GM18517 (cell line): ENCODE results near the gene CABLES1.
"Not testable (repeated sequence)": the region's sequence is repeated elsewhere in the genome, so short reads cannot be mapped to it uniquely, and the experiment has no call there.

Experiments used
- ATAC-seq: cut with Tn5 transposase; IDR thresholded peaks from one replicate; pipeline ENCODE4 v1.9.1; 2021; ENCODE audit warnings: mild to moderate bottlenecking, moderate library complexity; ENCODE audit not compliant: unreplicated experiment

Gene CABLES1

DNA sequence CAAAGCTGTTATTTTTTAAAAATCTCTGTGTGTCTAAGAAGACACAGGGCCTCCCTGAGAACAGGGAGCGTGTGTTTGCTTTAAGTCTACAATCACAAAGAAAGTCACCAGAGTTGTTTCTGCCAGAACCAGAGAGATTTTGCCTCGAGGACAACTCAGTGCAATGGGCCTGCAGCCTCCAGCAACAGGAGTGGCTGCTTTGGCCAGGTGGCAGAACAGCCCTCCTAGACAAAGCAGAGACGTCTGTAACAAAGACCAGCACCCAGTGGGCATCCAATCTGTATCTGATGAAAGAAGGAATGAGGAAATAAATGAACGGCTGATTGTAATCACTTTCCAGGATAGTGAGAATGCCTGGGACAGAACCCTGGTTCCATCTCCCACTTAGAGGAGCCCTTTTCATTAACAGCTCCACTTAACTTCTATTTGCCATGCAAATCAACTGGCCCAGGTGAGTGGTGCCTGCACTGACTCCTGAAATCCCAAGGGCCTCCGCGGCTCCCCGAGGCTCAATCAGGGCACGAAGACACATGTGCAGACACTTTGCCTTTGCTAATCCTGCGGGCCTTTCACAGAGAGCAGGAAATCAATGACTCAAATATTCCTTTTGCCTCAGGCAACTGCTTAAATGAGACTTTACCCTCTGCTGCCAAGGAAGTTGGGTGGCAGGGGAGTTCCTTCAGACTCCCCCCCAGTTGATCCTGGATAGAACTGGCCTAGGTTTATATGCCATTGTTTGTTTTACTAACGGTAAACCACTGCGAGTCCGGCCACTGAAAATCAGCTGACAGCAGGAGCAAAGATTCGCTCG lies 146.5 kb downstream of the CABLES1 start:
- ATAC-seq, result no peak

DNA sequence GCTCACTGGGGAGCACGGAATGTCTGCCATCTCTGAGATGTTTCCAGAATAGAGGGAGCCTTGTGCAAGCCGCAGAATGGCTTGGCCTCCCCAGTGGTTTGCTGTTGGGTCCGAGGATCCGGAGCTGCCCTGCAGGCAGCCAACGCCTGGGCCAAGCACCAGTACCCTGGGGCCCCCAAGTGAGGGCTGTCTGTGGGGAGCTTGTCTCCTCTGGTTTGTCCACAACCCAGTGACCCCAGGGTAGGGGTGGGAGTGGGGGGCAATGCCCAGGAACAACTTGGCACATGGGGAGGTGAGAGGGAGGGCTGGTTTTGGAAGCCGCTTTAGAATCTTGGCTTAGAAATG lies 147.1 kb downstream of the CABLES1 start:
- no peak for ATAC-seq

DNA sequence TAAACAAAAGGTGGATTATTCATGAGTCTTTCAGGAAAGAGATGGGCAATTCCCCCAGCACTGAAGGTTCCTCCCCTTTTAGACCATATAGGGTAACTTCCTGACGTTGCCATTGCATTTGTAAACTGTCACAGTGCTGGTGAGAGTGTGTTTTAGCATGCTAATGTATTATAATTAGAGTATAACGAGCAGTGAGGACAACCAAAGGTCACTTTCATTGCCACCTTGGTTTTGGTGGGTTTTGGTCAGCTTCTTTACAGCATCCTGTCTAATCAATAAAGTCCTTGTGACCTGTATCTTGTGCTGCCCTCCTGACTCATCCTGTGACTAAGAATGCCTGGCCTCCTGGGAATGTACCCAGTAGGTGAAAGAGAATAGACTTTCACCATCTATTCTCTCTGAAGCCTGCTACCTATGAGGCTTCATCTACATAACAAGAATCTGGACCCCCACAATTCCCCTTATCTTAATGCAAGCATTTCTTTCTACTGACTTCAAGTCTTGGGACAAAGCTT lies 148.7 kb downstream of the CABLES1 start:
- peak; percentile 83 for ATAC-seq

DNA sequence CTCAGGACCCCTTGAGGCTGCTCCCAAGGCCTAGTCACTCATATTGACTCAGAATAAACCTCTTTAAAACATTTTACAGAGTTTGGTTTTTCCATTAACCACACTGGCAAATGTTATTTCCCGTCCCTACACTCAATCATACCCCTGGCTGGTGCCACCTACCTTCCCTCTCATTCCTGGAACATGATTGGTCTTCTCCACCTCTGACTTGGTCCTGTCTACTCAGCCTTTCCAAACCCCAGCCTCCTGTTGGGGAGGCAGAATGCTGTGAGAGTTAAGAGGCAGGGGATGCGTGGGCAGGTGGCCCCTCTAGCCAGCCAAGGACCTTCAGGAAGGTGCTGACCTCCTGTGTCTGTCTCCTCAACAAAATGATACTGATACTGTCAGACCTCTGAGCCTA lies 149.3 kb downstream of the CABLES1 start:
- no peak for ATAC-seq

DNA sequence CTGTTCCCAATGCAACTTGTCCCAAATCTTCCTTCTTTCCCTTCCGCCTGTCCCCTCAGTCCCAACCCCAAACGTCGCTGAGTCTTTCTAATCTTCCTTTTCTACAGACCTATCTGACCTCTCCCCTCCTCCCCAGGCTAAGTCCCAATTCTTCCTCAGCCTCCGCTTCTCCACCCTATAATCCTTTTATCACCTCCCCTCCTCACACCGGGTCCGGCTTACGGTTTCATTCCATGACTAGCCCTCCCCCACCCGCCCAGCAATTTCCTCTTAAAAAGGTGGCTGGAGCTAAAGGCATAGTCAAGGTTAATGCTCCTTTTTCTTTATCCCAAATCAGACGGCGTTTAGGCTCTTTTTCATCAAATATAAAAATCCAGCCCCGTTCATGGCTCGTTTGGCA lies 150.3 kb downstream of the CABLES1 start:
- not testable (repeated sequence) for ATAC-seq

DNA sequence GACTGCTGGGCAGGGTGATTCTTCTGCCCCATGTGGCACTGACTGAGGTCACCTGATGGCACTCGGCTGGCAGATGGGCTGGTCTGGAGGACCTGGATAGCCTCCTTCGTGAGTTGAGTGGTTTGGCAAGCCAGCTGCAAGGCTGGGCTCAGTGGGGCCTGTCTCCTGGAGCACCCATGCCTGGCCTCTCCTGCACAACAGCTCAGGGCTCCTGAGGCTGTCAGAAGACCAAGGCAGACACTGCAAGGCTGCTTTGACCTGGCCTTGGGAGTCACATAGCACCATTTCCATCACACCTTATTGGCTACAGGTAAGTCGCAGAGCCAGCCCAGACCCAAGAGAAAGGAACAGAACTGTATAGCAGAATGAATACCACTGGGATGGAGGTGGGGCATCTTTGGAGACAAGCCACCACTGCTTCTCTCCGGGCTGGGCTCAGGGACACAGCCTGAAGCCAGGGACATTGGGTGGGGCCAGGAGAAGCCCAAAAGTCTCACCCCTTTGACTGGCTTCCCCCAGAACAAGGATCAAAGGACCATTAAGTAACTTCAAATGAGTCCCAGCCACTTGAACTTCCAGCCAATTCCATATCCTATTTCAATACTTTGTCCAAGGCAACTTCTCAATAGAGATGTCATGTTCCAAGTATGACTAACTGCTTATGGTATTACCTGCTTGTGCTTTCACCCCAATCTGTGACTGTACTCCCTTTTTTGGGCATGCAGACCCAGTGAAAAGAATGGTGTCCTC lies 156.3 kb downstream of the CABLES1 start:
- ATAC-seq, result no peak

DNA sequence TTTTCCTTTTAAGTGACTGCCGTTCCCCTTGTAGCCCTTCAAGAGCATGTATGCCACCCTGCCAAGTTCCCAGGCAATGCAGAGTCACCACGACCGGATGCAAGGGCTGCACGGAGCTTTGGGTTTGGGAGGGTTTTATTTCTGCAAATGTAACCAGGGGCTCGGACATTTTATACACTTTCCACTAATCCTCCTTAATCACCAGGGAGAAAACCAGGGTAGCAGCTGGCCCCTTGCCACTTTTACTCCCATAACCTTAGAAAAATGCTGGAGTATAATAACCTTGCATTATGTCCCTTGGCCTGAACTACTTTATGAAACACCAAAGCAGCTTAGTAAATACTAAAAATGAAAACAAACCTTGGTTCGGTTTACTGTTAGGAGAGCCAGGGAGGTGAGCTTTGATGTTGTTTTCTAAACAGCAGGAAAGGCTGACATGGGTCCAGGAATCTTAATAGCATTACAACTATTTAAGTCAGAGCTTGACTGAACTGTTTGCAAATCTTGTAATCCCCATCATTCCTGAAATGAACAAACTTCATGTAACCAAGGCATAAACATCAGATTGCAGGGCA lies 165.0 kb downstream of the CABLES1 start:
- no peak for ATAC-seq

DNA sequence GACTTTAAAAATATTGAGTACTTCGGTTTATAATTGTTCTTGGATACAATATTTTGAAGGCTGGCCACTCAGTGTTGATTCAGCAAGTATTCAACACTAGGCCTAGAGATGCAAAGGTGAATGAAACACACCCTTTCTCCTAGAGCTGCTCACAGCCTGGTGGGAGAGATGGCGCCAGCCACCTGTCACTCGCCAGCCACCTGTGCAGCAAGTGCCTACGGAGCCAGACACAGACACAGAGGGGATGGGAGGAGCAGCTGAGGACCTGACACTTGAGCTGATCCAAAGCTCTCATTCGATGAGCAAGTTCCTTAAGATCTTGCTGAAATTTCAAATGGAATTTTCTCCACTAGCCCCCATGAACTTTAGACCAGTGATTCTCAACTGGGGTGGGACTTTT lies 166.7 kb downstream of the CABLES1 start:
- no peak for ATAC-seq

DNA sequence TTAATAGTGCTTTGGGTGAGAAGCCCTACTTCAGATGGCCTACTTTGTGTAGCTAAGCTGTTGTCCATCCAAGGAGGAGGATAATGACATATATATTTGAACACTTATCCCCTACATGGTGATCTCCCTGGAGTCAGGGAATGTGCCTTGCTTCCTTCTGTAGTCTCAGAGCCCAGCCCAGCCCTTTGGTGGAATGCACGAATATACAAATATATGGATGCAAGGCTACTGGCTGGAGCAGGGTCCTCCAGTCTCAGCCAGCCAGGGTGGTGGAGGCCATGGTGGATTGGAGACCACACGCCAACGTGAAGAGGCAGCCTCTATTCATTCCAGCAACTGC lies 167.2 kb downstream of the CABLES1 start:
- ATAC-seq, result no peak

DNA sequence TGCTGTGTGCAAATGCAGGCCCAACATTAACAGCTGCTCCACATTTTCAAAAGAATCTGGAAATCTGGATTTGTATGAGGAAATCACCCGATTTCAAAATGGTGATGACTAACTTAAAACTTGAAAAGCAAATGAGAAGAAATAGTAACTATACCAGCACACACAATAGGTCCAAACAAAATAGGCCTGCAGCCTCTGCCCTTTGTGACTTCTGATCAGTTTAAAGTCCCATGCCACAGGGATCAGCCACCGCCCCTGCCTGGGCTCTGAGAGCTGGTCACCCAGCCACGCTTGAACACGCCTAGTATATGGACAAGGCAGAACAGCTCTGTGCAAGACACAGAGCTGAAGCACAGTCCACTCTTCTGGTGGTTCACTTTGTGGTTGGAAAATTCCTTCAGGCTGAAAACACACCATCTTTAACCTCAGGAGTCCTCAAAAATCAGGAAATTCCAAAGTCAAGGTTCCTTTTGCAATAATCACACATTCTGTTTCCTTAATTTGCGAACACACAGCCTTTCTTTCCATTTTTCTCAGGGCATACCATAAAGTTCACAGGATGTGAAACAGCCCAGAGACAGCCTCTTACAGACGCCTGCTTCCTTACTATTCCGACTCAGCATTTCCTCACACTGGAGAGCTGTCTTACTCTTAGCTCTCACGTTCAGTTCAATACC lies 167.7 kb downstream of the CABLES1 start:
- ATAC-seq, result no peak

DNA sequence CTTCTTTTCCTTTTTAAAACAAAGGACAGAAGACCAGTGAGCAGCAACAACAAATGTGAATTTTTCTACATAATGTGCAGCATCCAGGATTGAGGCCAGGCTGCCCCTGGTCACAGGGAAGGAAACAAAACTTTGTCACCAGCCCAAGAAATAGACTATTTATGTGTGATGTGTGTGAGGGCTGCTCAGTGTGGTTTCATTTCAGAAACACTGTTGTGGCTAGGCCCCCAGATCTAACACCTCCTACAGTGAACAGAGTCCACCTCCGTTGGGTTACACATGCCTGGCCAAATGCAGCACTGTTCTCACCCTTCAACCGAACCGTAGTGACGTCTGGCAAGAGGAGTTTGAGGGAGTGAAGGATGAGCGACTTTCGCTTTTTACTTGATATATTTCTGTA lies 171.5 kb downstream of the CABLES1 start:
- peak; percentile 74 for ATAC-seq

DNA sequence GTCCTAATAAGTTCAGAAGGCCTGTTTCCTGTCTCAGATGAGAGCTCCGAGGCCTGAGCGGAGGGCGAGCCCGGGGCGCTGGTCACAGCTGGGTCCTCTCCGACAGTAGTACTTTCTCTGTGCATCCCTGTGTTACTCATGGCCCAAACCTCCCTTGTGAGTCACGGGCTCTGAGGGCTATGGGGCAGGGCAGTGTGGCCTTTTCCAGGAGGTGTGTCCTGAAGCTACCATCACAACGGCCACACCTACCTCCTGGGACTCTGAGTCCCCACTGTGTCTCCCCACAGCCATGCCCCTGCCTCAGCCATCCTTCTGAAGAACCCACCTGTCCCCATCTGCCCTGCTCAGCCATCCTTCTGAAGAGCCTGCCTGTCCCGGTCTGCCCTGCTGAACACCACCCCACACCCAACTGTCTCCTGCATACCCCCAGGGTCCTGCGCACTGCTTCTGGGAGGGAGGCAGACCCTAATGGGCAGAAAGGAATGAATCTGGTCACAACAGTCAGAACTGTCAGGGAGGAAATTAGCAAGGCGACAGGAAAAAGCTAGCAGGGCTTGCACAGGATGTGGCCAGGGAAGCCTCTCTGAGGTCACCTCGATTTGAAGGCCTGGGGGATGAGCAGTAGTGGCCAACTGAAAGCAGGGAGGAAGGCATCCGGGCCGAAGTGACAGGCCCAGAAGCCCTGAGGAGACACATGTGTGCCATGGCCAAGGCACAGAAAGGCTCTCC lies 172.4 kb downstream of the CABLES1 start:
- ATAC-seq, result no peak
